Activated CD8-positive, alpha-beta T cell treated with anti-CD3 and anti-CD28 coated beads for 36 hours (primary cell): Measurements from ENCODE around the gene NPBWR2. TPM values are rescaled to one million over a fixed set of nuclear protein-coding genes. Genes with fewer than 3 reads are reported as not detected.

Experiments used
- ATAC-seq: fragments of 200-7000 bp; cut with Tn5 transposase; one replicate; pipeline ENCODE4 v1.10.0; 2021; ENCODE audit warnings: mild to moderate bottlenecking, moderate library complexity
- CTCF ChIA-PET: fragments of 350-600 bp; sonication (Branson Sonifier 250); formaldehyde crosslinking; loops from one replicate; lab custom pipeline; 2021; ENCODE audit warnings: antibody characterized with exemption; lab: Charles Lee
- POLR2A ChIA-PET: fragments of 350-600 bp; sonication (Branson Sonifier 250); formaldehyde crosslinking; loops from one replicate; lab custom pipeline; 2021; ENCODE audit warnings: antibody characterized with exemption; lab: Charles Lee
- DNase-seq: peaks from one replicate; pipeline ENCODE4 v3.0.0-alpha.2; 2020
- H3K27ac Mint-ChIP-seq: one replicate; pipeline ENCODE4 v1.8.0; 2021; ENCODE audit warnings: mild to moderate bottlenecking, mixed read lengths
- H3K27me3 Mint-ChIP-seq: one replicate; pipeline ENCODE4 v1.8.0; 2021; ENCODE audit warnings: mixed read lengths
- H3K36me3 Mint-ChIP-seq: one replicate; pipeline ENCODE4 v1.8.0; 2021; ENCODE audit warnings: low read depth, mixed read lengths
- H3K4me1 Mint-ChIP-seq: one replicate; pipeline ENCODE4 v1.8.0; 2021; ENCODE audit warnings: low read depth, mixed read lengths
- H3K4me3 Mint-ChIP-seq: one replicate; pipeline ENCODE4 v1.8.0; 2021; ENCODE audit warnings: mild to moderate bottlenecking, moderate library complexity, mixed read lengths
- H3K9me3 Mint-ChIP-seq: one replicate; pipeline ENCODE4 v1.8.0; 2021; ENCODE audit warnings: mixed read lengths
- CTCF ChIP-seq: fragments of 200-600 bp; IDR thresholded peaks from one replicate; pipeline ENCODE4 v1.8.0; 2022; ENCODE audit warnings: antibody characterized with exemption, mild to moderate bottlenecking
- intact Hi-C: fragments of 100-400 bp; cut with micrococcal nuclease; formaldehyde crosslinking; loops from one replicate; pipeline ENCODE4 v1.10.0; 2022
- total RNA-seq, 2 experiments: library from RNA; stranded (reverse); gene quantifications; one replicate each; pipeline ENCODE4 v1.2.3, GENCODE V29; 2021

The NPBWR2 gene
- total RNA-seq, 2 experiments from 2014 or later = not detected

GRCh38 chr20:64098471-64099013 lies 8.8 kb downstream of the NPBWR2 start:
- Mint-ChIP-seq H3K9me3 (peaks cover 2% of the 10 kb centered on the region), H3K36me3 (peaks cover 2% of the 10 kb centered on the region), H3K27me3 (peaks cover 10% of the 10 kb centered on the region), H3K4me3 (no peak overlapping the region), H3K27ac (no peak overlapping the region), H3K4me1 (peaks cover 16% of the 10 kb centered on the region)
- intact Hi-C loops = no loop called here
- CTCF ChIA-PET = interaction anchor here (5.1 kb wide), 1 partner anchor 22 kb away, joined by 30 read pairs; no protein-coding TSS in a partner anchor
- no peak for TF ChIP-seq CTCF
- POLR2A ChIA-PET = interaction anchor here (1.0 to 1.1 kb wide), 2 partner anchors 12 to 14 kb away, joined by 3 to 4 read pairs; partner anchors contain the start of gene LKAAEAR1
- ATAC-seq = no peak
- DNase-seq = no peak

GRCh38 chr20:64096535-64096934 lies 10.8 kb downstream of the NPBWR2 start:
- H3K36me3 Mint-ChIP-seq = peaks cover 2% of the 10 kb centered on the region
- ChIA-PET POLR2A (no interaction called here), CTCF (interaction anchor here (1.3 to 2.5 kb wide), 2 partner anchors 12 to 24 kb away, joined by 3 to 8 read pairs; partner anchors contain the start of gene LKAAEAR1)
- no peak for ATAC-seq
- peaks cover 4% of the 10 kb centered on the region for H3K27me3 Mint-ChIP-seq
- H3K27ac Mint-ChIP-seq = no peak overlapping the region
- H3K4me3 Mint-ChIP-seq = no peak overlapping the region
- H3K4me1 Mint-ChIP-seq = peaks cover 15% of the 10 kb centered on the region
- no peak for DNase-seq
- TF ChIP-seq CTCF = no peak
- peaks cover 2% of the 10 kb centered on the region for H3K9me3 Mint-ChIP-seq
- intact Hi-C loops = no loop called here

DNA sequence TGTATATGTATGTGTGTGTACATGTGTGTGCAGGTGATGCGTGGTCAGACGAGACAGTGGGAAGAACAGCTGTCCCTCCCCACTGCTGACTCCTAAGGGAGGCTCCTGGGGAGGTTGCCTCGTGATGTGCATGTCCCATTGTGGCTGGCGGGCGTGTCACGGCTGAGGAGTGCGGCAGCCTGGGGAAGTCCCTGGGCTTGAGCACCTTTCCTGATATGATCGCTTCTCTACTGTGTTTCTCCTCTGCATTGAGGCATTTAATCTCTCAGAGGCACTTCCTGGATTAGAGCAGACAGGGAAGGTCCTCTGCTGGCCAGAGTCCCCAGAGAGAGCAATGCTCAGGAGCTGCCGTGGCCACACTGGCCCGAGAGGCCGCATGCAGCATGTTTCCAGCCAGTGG lies 11.4 kb downstream of the NPBWR2 start:
- H3K36me3 Mint-ChIP-seq = peaks cover 2% of the 10 kb centered on the region
- intact Hi-C loops = no loop called here
- no peaks in the 10 kb centered on the region for H3K27me3 Mint-ChIP-seq
- peaks cover 9% of the 10 kb centered on the region for H3K4me1 Mint-ChIP-seq
- POLR2A ChIA-PET = no interaction called here
- H3K4me3 Mint-ChIP-seq = no peak overlapping the region
- DNase-seq = no peak
- H3K9me3 Mint-ChIP-seq = peaks cover 2% of the 10 kb centered on the region
- TF ChIP-seq CTCF = no peak
- H3K27ac Mint-ChIP-seq = no peak overlapping the region
- no peak for ATAC-seq
- CTCF ChIA-PET = interaction anchor here (1.3 to 2.5 kb wide), 2 partner anchors 12 to 24 kb away, joined by 3 to 8 read pairs; partner anchors contain the start of gene LKAAEAR1

DNA sequence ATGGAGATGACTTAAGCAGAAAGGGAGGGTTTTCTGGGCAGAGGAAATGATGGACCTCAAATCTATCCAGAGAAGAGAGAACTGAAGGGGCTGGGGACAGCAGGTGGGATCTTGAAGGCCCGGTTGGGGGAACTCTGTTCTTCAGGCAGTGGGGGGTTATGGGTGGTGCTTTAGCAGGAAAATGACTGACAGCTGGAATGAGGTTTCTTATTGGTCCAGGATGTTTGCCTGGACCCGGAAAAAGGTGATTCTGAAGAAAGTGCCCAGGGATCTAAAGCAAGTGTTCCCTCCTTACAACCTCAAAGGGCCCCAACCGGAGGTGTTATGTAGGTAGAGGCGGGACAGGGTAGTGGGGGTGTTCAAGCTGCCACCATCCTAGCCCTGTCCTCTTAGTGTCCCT lies 11.9 kb downstream of the NPBWR2 start:
- no peak for ATAC-seq
- Mint-ChIP-seq H3K4me1 (peaks cover 4% of the 10 kb centered on the region), H3K36me3 (peaks cover 2% of the 10 kb centered on the region)

More for the DNA sequence above, 11.9 kb downstream of the NPBWR2 start:
- TF ChIP-seq CTCF = no peak
- Mint-ChIP-seq H3K9me3 (peaks cover 2% of the 10 kb centered on the region), H3K27ac (no peak overlapping the region), H3K4me3 (no peak overlapping the region), H3K27me3 (no peaks in the 10 kb centered on the region)
- ChIA-PET POLR2A (no interaction called here), CTCF (interaction anchor here (1.3 to 2.5 kb wide), 2 partner anchors 11 to 25 kb away, joined by 3 to 8 read pairs; partner anchors contain the start of gene LKAAEAR1)
- intact Hi-C loops = no loop called here
- DNase-seq = no peak
